Activated T-helper 2 cell treated with anti-CD3 and anti-CD28 coated beads, Interferon-gamma antibody, Interleukin-2, Interleukin-4, amounts not matched to agents 10 μg/mL and 5 μg/mL and 100 μg/mL, durations not matched to agents 14 hours and 24 hours and 36 hours (primary cell): ENCODE data around the gene C1S. TPM values are rescaled to one million over a fixed set of nuclear protein-coding genes. Genes with fewer than 3 reads are reported as not detected.

ENCODE experiments used
- DNase-seq: peaks from one replicate; pipeline ENCODE4 v3.0.0; 2021; ENCODE audit warnings: low spot score
- H3K27ac Mint-ChIP-seq: one replicate; pipeline ENCODE4 v1.8.0; 2021; ENCODE audit warnings: mixed read lengths
- H3K27me3 Mint-ChIP-seq: one replicate; pipeline ENCODE4 v1.8.0; 2021; ENCODE audit warnings: low read depth, mixed read lengths
- H3K36me3 Mint-ChIP-seq: one replicate; pipeline ENCODE4 v1.8.0; 2021; ENCODE audit warnings: low read depth, mixed read lengths
- H3K4me1 Mint-ChIP-seq: one replicate; pipeline ENCODE4 v1.8.0; 2021; ENCODE audit warnings: low read depth, mixed read lengths
- H3K4me3 Mint-ChIP-seq: one replicate; pipeline ENCODE4 v1.8.0; 2021; ENCODE audit warnings: low read depth, mild to moderate bottlenecking, moderate library complexity, mixed read lengths
- H3K9me3 Mint-ChIP-seq: one replicate; pipeline ENCODE4 v1.8.0; 2021; ENCODE audit warnings: mixed read lengths
- intact Hi-C: fragments of 100-400 bp; cut with micrococcal nuclease; formaldehyde crosslinking; loops from one replicate; pipeline ENCODE4 v1.15.1; 2023
- total RNA-seq: library from RNA; stranded (reverse); gene quantifications from 2 replicates; pipeline ENCODE4 v1.2.3, GENCODE V29; 2022

Gene C1S
- total RNA-seq, 1 donor from 2014 or later: 2.6 TPM

GRCh38 chr12:7114851-7115250, 54.3 kb downstream of the C1S start:
- intact Hi-C loops: no loop called here
- peaks cover 50% of the 10 kb centered on the region for H3K36me3 Mint-ChIP-seq
- H3K9me3 Mint-ChIP-seq: no peaks in the 10 kb centered on the region
- H3K27ac Mint-ChIP-seq: no peak overlapping the region
- no peak overlapping the region for H3K4me3 Mint-ChIP-seq
- no peaks in the 10 kb centered on the region for H3K27me3 Mint-ChIP-seq
- peaks cover 16% of the 10 kb centered on the region for H3K4me1 Mint-ChIP-seq
- DNase-seq: no peak

DNA sequence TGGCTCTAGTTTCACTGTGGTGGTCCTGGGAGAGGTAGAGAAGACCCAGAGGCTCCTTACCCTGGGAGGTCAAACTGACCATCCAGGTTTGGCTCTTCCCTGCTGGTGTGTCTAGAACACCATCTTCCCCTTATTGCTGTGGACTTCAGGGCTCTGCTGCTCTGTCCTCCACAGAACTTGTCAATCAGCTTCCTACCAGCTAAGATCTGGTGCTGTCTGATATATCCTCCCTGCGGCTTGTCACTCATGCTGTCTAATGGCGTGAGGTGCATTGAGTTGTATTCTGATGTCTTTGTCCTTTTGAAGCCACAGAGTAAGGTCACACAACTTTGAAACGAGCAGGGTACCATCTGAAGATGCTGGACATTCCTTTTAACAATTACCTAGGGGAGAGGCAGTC, 55.7 kb downstream of the C1S start:
- no peak for DNase-seq
- no peaks in the 10 kb centered on the region for H3K27me3 Mint-ChIP-seq
- H3K27ac Mint-ChIP-seq: no peak overlapping the region
- intact Hi-C loops: no loop called here
- peaks cover 11% of the 10 kb centered on the region for H3K4me1 Mint-ChIP-seq
- H3K9me3 Mint-ChIP-seq: no peaks in the 10 kb centered on the region
- H3K4me3 Mint-ChIP-seq: no peak overlapping the region
- peaks cover 44% of the 10 kb centered on the region for H3K36me3 Mint-ChIP-seq

DNA sequence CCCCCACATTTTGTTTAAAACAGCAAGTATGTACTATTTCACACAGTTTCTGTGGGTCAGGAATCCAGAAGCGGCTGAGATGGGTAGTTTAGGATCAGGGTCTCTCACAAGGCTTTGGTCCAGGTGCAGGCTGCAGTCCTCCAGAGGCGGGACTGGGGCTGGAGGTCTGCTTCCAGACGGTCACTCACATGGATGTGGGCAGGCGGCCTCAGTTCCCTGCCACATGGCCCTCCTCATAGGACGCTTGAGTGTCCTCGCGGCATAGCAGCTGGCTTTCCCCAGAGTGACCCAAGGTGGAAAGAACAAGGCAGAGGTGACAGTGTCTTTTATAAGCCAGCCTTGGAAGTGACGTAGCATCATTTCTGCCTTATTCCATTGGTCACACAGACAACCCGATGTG, 56.4 kb downstream of the C1S start:
- DNase-seq: no peak
- Mint-ChIP-seq H3K27me3 (no peaks in the 10 kb centered on the region), H3K27ac (no peak overlapping the region), H3K4me1 (peaks cover 8% of the 10 kb centered on the region), H3K36me3 (peaks cover 44% of the 10 kb centered on the region), H3K9me3 (no peaks in the 10 kb centered on the region), H3K4me3 (no peak overlapping the region)
- intact Hi-C loops: no loop called here

- intact Hi-C loops: no loop called here
- Mint-ChIP-seq H3K4me3 (no peak overlapping the region), H3K36me3 (peaks cover 48% of the 10 kb centered on the region), H3K4me1 (peaks cover 7% of the 10 kb centered on the region), H3K9me3 (no peaks in the 10 kb centered on the region), H3K27ac (no peak overlapping the region), H3K27me3 (no peaks in the 10 kb centered on the region)
- DNase-seq: no peak
Observed at GRCh38 chr12:7117670-7118069, 57.2 kb downstream of the C1S start.

DNA sequence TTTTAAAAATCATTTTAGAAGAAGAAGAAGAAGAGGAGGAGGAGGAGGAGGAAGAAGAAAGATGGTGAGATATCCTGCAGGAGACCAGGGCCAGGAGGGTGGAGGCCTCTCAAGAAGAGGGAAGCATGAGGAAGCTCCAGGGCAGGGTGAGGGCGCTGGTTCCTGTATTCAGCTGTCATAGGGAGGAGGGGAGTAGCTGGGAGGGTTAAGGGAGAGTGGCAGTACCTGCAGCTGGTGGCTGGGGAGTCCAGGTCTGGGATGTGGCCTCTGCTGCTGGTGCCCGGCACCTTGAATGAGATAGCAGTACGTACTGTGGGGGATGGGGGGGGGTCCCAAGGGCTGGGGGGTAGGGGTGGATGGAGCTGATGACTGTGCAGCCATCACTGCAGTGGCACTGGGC, 58.4 kb downstream of the C1S start:
- no peak overlapping the region for H3K27ac Mint-ChIP-seq
- H3K27me3 Mint-ChIP-seq: no peaks in the 10 kb centered on the region
- intact Hi-C loops: no loop called here
- no peaks in the 10 kb centered on the region for H3K9me3 Mint-ChIP-seq
- H3K36me3 Mint-ChIP-seq: peaks cover 42% of the 10 kb centered on the region
- H3K4me3 Mint-ChIP-seq: no peak overlapping the region
- H3K4me1 Mint-ChIP-seq: no peaks in the 10 kb centered on the region
- DNase-seq: no peak

DNA sequence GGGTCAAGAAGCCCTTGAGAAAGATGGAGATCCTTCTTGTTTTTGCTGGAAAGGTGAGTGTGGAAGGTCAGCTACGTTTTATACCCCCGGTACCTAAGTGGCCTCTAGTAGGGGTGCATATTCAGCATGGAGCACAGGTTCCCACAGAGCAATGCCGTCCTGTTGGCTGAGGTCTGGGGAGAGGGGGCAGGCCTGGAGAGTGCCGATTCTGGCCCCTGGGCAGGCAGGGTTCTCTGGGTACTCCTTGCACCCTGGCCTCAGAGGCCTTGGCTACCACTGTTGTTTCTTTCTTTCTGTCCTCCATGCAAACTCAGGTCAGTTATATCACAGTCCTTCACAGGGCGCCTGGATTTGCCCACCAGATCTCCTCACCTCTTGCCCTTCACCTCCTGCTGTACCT, 59.6 kb downstream of the C1S start:
- Mint-ChIP-seq H3K9me3 (no peaks in the 10 kb centered on the region), H3K4me3 (no peak overlapping the region), H3K36me3 (peaks cover 31% of the 10 kb centered on the region), H3K4me1 (peaks cover 2% of the 10 kb centered on the region), H3K27ac (no peak overlapping the region), H3K27me3 (no peaks in the 10 kb centered on the region)
- intact Hi-C loops: no loop called here
- no peak for DNase-seq

Other genes with a start within 250 kb of the C1S start
- gene GPR162, start 238.9 kb upstream of the C1S start, total RNA-seq: 0.11 and 0.30 TPM in 2 replicates
- gene P3H3, start 232.3 kb upstream of the C1S start, total RNA-seq: 5.2 and 5.3 TPM in 2 replicates
- 1.2 and 1.3 TPM in 2 replicates for gene GNB3, start 219.8 kb upstream of the C1S start, total RNA-seq
- 41.6 and 42.1 TPM in 2 replicates for gene CDCA3, start 209.4 kb upstream of the C1S start, total RNA-seq
- gene USP5, start 208.6 kb upstream of the C1S start, total RNA-seq: 133 and 134 TPM in 2 replicates
- gene TPI1, start 193.2 kb upstream of the C1S start, total RNA-seq: 1,708 and 1,711 TPM in 2 replicates
- 3.7 and 4.1 TPM in 2 replicates for gene SPSB2, start 187.4 kb upstream of the C1S start, total RNA-seq
- gene LRRC23, start 155.9 kb upstream of the C1S start, total RNA-seq: 4.7 and 6.6 TPM in 2 replicates
- 230 and 235 TPM in 2 replicates for gene ENO2, start 146.1 kb upstream of the C1S start, total RNA-seq
- gene ATN1, start 132.8 kb upstream of the C1S start, total RNA-seq: 66.8 and 70.5 TPM in 2 replicates
- not detected in 2 replicates for gene RNU7-1, start 116.9 kb upstream of the C1S start, total RNA-seq
- 158 and 173 TPM in 2 replicates for gene C12orf57, start 116.7 kb upstream of the C1S start, total RNA-seq
- 250 and 252 TPM in 2 replicates for gene PTPN6, start 109.4 kb upstream of the C1S start, total RNA-seq
- 381 and 391 TPM in 2 replicates for gene PHB2, start 90.1 kb upstream of the C1S start, total RNA-seq
- gene EMG1, start 89.8 kb upstream of the C1S start, total RNA-seq: 104 and 112 TPM in 2 replicates
- 30.9 and 34.0 TPM in 2 replicates for gene LPCAT3, start 42.2 kb upstream of the C1S start, total RNA-seq
- gene C1R, start 31.7 kb downstream of the C1S start, total RNA-seq: 1.5 and 2.5 TPM in 2 replicates
- 20.2 and 28.7 TPM in 2 replicates for gene C1RL, start 48.5 kb downstream of the C1S start, total RNA-seq
- gene RBP5, start 68.2 kb downstream of the C1S start, total RNA-seq: 1.2 TPM in 1 of 2 replicates, not detected in the other
- gene CLSTN3, start 69.7 kb downstream of the C1S start, total RNA-seq: 57.8 and 60.7 TPM in 2 replicates
- 26.4 and 28.3 TPM in 2 replicates for gene PEX5, start 129.0 kb downstream of the C1S start, total RNA-seq
- gene ACSM4, start 243.4 kb downstream of the C1S start, total RNA-seq: not detected in 2 replicates